SU-DHL-6 (cell line): ENCODE results near the gene ZIC1.

Experiments
- H2AFZ ChIP-seq: fragments of 200-600 bp; sonication (generic); 2 replicates; pipeline ENCODE4 v1.6.1; 2014; ENCODE audit warnings: low read depth, mild to moderate bottlenecking, moderate library complexity, mixed read lengths, antibody characterized with exemption, low read length; ENCODE audit not compliant: severe bottlenecking
- H3F3A ChIP-seq: fragments of 200-600 bp; shearing (Covaris generic); 2 replicates; pipeline ENCODE4 v1.6.0; 2016; ENCODE audit warnings: antibody characterized with exemption, mild to moderate bottlenecking; ENCODE audit not compliant: insufficient read depth
- H3K27ac ChIP-seq: fragments of 200-600 bp; sonication (generic); 2 replicates; pipeline ENCODE4 v1.5.1; 2016; ENCODE audit warnings: low read depth, mild to moderate bottlenecking, low read length, moderate library complexity, mixed read lengths
- H3K27me3 ChIP-seq: fragments of 200-600 bp; sonication (generic), shearing (Covaris generic); 2 replicates; pipeline ENCODE4 v1.6.0; 2014; ENCODE audit warnings: mild to moderate bottlenecking, low read length
- H3K36me3 ChIP-seq: fragments of 200-600 bp; sonication (generic); 2 replicates; pipeline ENCODE4 v1.6.1; 2014; ENCODE audit warnings: mild to moderate bottlenecking, low read length, mixed read lengths
- H3K4me2 ChIP-seq: fragments of 300-600, 200-600 bp; shearing (Covaris generic), sonication (generic); 2 replicates; pipeline ENCODE4 v1.6.0; 2014; ENCODE audit warnings: low read length, low read depth, mild to moderate bottlenecking; ENCODE audit not compliant: poor library complexity, severe bottlenecking
- H3K4me3 ChIP-seq: fragments of 200-600 bp; sonication (generic); 2 replicates; pipeline ENCODE4 v1.5.1; 2014; ENCODE audit warnings: antibody characterized with exemption, low read length, mild to moderate bottlenecking, mixed read lengths; ENCODE audit not compliant: insufficient read depth, poor library complexity, severe bottlenecking
- H3K79me2 ChIP-seq: fragments of 200-600 bp; sonication (generic); 2 replicates; pipeline ENCODE4 v1.6.1; 2014; ENCODE audit warnings: mild to moderate bottlenecking, low read length, moderate library complexity; ENCODE audit not compliant: insufficient read depth
- H3K9ac ChIP-seq: fragments of 200-600 bp; sonication (generic); 2 replicates; pipeline ENCODE4 v1.7.0; 2014; ENCODE audit warnings: mild to moderate bottlenecking, low read length
- H3K9me2 ChIP-seq: fragments of 200-600 bp; sonication (generic); replicated peaks from 2 replicates; pipeline ENCODE4 v1.6.1; 2014; ENCODE audit warnings: low read length; ENCODE audit not compliant: insufficient read depth
- H3K9me3 ChIP-seq: fragments of 200-600 bp; sonication (generic); 2 replicates; pipeline ENCODE4 v1.6.1; 2014; ENCODE audit warnings: low read length, mixed read lengths; ENCODE audit not compliant: insufficient read depth
- H4K20me1 ChIP-seq: fragments of 200-600 bp; sonication (generic); 2 replicates; pipeline ENCODE4 v1.6.1; 2014; ENCODE audit warnings: low read depth, mild to moderate bottlenecking, antibody characterized with exemption, low read length, moderate library complexity, mixed read lengths
- EZH2phosphoT487 ChIP-seq: fragments of 200-600 bp; sonication (generic), shearing (Covaris generic); conservative IDR thresholded peaks from 2 replicates; pipeline ENCODE4 v1.6.1; 2018; ENCODE audit warnings: mild to moderate bottlenecking, antibody characterized with exemption, low read length, moderate library complexity, mixed read lengths
- TF ChIP-seq, protein P1 (sequence below): fragments of 200-600 bp; sonication (generic); IDR thresholded peaks from one replicate; pipeline ENCODE4 v1.5.1; 2017; ENCODE audit warnings: antibody characterized with exemption, mild to moderate bottlenecking, low read length, moderate library complexity; ENCODE audit not compliant: insufficient read depth, poor library complexity, severe bottlenecking

Gene ZIC1

DNA sequence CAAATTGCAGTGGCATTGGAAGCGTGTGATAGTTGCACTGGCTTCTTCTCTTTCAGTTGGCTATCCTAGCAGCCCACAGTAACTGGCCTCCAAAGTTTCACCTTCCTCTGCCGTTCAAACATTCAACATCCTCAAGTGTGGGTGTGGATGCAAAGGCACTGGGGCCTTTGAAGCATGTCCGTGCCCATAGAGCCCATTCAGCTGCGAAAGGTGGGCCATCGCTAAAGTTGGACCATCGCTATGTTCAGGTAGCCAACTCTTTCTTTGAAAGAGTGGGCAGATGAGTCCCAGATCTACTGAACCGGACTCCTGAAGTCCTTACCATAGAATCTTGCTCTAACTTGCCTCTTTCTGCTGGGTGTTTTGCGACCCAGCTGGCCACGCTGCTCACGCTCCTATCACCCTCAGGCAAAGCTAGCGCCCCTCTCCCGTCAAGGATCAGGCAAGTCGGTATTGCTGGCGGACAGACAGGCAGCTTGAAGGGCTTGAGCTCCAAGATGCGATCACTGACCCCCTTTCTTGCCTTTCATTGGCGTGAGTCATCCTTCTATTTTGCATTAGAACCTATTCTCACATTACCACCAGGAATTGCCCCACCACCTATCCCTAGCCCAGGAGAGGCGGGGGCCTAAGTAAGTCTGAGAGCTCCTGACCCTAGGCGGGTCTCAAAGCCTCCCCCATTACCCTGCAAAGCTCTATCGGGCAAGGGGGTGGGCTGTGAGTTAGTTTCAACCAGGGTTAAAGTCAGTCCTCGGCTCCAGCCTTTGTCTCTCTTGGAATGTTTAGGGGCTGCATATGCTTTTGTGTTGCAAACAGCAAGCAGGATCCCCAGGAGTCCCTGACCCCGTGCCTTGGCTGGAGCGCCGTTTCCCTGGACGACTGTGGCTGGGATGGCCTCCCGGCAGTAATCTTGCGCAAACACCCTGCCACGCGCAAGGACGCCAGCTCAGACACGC is 31.5 kb upstream of the ZIC1 start:
- no peak overlapping the region for H3K4me3 ChIP-seq
- no peaks in the 10 kb centered on the region for H3K9me2 ChIP-seq
- H3K79me2 ChIP-seq = no peaks in the 10 kb centered on the region
- H3K36me3 ChIP-seq = no peaks in the 10 kb centered on the region
- no peak overlapping the region for H3K4me2 ChIP-seq
- H3K27me3 ChIP-seq = no peaks in the 10 kb centered on the region
- TF ChIP-seq EZH2phosphoT487 = no peak
- TF ChIP-seq, protein P1, sequence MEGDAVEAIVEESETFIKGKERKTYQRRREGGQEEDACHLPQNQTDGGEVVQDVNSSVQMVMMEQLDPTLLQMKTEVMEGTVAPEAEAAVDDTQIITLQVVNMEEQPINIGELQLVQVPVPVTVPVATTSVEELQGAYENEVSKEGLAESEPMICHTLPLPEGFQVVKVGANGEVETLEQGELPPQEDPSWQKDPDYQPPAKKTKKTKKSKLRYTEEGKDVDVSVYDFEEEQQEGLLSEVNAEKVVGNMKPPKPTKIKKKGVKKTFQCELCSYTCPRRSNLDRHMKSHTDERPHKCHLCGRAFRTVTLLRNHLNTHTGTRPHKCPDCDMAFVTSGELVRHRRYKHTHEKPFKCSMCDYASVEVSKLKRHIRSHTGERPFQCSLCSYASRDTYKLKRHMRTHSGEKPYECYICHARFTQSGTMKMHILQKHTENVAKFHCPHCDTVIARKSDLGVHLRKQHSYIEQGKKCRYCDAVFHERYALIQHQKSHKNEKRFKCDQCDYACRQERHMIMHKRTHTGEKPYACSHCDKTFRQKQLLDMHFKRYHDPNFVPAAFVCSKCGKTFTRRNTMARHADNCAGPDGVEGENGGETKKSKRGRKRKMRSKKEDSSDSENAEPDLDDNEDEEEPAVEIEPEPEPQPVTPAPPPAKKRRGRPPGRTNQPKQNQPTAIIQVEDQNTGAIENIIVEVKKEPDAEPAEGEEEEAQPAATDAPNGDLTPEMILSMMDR = no peak
- no peak overlapping the region for H3K27ac ChIP-seq
- H3K9ac ChIP-seq = no peak overlapping the region
- H4K20me1 ChIP-seq = no peaks in the 10 kb centered on the region
- no peaks in the 10 kb centered on the region for H3K9me3 ChIP-seq
- no peak overlapping the region for H2AFZ ChIP-seq
- H3F3A ChIP-seq = no peaks in the 10 kb centered on the region

DNA sequence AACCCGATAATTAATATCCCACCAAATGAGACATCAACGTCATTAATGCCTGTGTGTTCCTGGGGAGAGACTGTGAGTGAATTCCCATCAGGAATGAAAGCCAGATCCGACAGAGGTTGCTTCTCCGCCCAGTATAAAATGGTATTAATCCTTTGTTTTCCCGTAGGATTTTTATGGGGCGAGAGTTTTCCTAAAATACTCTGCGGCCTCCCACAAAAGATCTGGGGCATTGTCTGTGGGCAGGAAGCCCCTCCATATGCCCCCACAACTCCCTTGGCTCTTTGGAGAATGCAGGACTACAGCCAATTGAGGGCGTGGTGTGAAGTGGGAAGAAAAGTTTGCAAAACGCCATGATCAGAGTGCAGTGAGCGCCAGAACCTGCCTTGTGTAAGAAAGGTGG is 29.5 kb upstream of the ZIC1 start:
- no peaks in the 10 kb centered on the region for H3K9me3 ChIP-seq
- H3K36me3 ChIP-seq = no peaks in the 10 kb centered on the region
- H3K4me2 ChIP-seq = no peak overlapping the region
- no peak overlapping the region for H3K4me3 ChIP-seq
- no peaks in the 10 kb centered on the region for H3K27me3 ChIP-seq
- no peak overlapping the region for H2AFZ ChIP-seq
- H3F3A ChIP-seq = no peaks in the 10 kb centered on the region
- no peaks in the 10 kb centered on the region for H3K79me2 ChIP-seq
- no peak for TF ChIP-seq EZH2phosphoT487
- H4K20me1 ChIP-seq = no peaks in the 10 kb centered on the region
- H3K9ac ChIP-seq = no peak overlapping the region
- no peaks in the 10 kb centered on the region for H3K9me2 ChIP-seq
- H3K27ac ChIP-seq = no peak overlapping the region

DNA sequence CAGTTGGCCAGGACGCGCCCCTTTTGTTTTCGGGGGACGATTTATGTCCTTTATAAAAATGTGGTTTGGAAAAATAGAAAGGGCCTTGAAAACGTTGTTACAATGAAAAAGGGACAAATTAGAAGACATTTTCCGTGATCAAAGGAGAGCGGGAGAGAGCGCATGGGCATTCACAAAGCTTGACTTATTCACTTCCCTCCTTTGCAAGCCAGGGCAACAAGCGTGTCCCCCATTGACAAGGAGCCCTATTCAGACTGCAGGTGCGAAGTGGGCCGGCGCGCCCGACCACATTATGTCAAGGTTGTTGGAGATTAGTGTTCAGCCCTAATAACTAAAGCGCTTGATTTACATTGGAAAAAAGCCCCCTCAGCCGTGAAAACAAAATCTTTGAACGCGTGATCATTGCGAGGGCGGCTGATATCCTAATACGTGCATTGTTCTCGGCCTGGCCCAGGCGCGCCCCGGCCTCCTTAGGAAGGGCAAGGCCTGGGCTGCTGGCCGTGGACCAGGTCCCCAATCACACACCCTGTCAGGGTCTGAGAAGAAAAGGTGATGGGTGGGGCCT is 28.7 kb upstream of the ZIC1 start:
- Histone ChIP-seq H2AFZ (no peak overlapping the region), H3K9me2 (no peaks in the 10 kb centered on the region), H3K9ac (no peak overlapping the region), H3K4me2 (no peak overlapping the region), H3K4me3 (no peak overlapping the region), H3K27ac (no peak overlapping the region), H3K27me3 (no peaks in the 10 kb centered on the region), H3K36me3 (no peaks in the 10 kb centered on the region), H3K79me2 (no peaks in the 10 kb centered on the region), H4K20me1 (no peaks in the 10 kb centered on the region), H3K9me3 (no peaks in the 10 kb centered on the region), H3F3A (no peaks in the 10 kb centered on the region)
- TF ChIP-seq, protein P1 = no peak
- TF ChIP-seq EZH2phosphoT487 = no peak

DNA sequence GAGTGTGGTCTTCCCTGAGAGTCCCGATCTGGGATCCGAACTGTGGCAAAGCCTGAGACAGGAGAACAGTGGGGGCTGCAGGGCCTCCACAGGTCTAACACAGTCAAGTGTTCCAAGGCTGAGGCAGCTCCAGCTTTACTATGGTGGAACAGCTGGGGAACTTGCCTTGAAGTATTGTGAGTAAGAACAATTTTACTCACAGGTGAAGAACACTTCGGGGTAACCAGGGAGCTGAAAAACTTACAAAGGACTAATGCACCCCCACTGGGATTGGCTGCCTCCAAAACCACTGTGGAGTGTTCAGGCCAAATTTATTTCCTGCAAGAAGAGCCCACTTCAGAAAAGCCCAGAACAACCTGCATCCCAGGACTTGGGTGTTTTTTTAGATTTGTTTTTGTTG is 28.2 kb upstream of the ZIC1 start:
- Histone ChIP-seq H3K27me3 (no peaks in the 10 kb centered on the region), H3K9me3 (no peaks in the 10 kb centered on the region), H3K79me2 (no peaks in the 10 kb centered on the region), H3K4me3 (no peak overlapping the region), H3K27ac (no peak overlapping the region), H3K4me2 (no peak overlapping the region), H3K9me2 (no peaks in the 10 kb centered on the region), H3F3A (no peaks in the 10 kb centered on the region), H4K20me1 (no peaks in the 10 kb centered on the region), H3K36me3 (no peaks in the 10 kb centered on the region), H2AFZ (no peak overlapping the region), H3K9ac (no peak overlapping the region)
- TF ChIP-seq EZH2phosphoT487 = no peak
- TF ChIP-seq, protein P1 = no peak
